ENCODE measurements around the gene ARL4A.
A peak's percentile ranks its signal among the peaks of the same experiment; 100 is the strongest.

ARL4A gene

DNA sequence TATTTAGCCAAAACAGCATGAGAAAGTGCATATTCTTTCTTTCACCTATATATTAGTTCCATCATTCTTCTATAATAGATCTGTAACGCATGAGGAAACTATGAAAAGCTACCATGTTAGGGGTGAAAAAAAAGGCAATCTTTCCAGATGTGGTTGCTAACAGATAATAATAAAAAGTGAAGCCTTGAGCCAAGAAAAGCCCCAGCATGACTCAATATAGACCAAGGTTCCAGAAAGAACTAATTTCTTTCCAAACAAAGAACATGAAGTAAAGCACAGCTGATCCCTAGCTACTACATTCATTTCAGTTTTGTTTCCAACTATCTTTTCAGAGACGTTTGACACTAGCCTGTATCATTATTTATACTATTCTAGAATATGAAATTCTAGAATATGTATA, 16.4 kb downstream of the ARL4A start:
- DNase-seq: no peak

DNA sequence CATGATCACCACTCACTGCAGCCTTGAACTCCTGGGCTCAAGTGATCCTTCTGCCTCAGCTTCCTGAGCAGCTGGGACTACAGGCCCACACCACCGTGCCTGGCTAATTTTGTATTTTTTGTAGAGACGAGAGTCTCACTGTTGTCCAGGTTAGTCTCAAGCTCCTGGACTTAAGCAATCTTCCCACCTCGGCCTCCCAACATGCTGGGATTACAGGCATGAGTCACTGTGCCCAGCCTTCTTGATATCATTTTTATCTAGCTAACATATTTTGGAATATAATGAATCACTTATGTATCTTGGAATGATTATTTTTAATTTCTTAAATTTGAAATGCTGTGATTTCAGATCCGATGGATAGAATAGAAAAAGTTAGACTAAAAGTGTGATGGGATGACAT, 18.4 kb downstream of the ARL4A start:
- no peak for DNase-seq

DNA sequence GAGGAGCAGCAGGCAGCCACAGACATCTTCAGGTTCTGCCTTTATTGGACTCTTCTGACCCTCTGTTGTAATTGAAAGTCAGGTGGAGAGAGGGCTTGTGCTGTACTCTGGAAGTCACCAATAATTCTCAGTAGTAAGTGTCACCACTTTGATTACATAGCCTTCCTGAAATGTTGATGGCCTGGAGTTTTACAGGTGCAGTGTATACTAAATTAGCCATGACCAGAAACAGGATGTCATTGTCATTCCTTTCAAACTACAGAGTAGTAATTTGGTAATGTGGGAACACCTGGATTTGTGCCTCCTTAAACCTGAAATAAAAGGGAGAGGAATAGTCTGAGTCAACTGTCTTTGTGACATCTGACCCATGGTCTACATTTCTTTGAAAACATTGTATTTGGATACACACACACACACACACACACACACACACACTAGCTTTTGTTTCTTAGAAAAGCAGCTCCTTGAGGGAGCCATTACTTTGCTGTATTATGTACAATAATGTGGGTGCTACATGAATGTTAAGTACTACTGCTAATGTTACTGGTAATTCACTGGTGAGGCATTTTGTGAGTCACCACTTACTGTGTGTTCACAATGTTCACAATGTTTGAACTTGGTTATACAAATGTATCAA, 19.6 kb downstream of the ARL4A start:
- no peak for DNase-seq

DNA sequence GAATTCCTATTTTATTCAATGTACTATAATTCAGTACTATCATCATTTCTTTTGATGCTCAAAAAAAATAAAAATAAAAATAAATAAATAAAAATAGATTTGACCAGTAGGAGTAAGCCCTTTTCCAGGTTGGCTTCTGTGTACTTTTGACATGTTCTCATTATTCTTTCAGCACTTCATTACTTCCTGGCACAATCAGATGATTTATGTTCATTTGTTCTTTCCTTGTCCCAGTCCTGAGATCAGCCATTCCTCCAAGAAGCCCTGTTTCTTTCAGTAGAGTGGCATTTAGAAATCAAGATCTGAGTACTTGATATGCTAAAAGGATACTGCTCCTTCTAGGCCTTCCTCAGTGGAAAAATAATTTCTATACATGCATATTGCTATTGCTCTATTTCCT, 20.9 kb downstream of the ARL4A start:
- DNase-seq: no peak

DNA sequence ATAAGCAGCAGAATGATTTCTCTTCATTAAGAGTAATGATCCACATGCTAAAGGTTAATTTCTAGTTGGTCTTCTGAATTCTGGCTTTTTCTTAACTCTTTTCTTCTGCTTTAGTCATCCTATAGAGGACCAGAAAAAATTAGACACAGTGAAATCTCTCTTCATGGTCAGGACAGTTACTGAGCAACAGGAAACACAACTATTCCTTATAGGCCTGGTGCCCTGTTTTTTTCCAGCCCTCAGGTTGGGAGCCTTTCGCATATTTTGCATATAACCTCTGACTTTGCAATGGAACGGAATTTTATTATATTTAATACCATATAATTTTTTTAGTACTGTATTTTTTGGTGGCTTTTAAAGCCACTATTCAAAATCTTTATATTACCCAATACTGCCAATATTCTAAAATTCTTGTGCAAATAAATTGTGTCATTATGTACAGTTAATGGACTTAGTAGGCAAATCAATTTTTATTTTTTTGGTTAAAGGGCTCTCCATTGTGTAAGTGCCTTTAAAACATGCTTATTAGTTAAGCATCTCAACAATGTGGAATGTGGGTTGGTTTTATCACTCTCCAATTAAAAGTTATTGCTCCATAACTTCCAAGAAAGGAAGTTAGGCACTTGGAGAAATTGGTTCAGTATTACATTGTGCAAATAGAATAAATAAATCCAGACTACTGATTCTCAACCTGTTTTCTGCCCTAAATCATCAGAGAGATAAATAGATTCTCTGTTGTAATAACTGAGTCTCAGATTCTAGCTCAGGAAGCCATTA, 22.5 kb downstream of the ARL4A start:
- DNase-seq: no peak

DNA sequence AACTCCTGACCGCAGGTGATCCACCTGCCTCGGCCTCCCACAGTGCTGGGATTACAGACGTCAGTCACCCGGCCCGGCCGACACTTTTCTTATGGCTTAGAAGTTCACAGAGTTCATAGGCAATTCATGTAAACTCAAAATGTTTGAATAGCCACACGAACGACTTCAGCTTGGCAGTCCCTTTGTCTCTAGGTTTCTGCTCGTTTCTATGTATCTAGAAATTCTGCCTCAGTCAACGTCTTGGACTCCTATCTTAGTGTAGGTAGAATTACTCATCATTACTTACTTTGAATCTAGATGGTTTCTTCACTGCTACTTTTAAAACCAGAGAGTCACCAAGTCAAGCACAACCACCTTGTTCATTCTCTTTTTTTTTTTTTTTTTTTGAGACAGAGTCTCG, 23.7 kb downstream of the ARL4A start:
- no peak for DNase-seq

DNA sequence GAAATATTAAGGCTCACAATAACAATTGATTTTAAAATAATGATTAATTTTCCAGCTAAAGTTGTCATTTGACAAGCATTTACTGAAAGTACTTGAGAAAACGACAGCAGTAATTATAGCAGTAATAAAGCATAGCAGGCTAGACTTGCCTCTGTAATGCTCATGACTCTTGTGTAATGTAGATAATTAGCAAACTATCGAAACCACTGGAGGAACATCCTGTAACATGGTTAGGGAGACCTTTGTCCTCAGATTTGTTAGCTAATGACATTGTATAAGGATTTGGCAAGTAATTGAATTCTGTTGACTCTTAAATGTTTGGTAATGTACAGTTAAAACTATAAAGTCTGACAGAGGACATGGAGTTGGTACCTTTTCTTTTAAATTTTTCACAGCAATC, 24.8 kb downstream of the ARL4A start:
- DNase-seq: no peak

DNA sequence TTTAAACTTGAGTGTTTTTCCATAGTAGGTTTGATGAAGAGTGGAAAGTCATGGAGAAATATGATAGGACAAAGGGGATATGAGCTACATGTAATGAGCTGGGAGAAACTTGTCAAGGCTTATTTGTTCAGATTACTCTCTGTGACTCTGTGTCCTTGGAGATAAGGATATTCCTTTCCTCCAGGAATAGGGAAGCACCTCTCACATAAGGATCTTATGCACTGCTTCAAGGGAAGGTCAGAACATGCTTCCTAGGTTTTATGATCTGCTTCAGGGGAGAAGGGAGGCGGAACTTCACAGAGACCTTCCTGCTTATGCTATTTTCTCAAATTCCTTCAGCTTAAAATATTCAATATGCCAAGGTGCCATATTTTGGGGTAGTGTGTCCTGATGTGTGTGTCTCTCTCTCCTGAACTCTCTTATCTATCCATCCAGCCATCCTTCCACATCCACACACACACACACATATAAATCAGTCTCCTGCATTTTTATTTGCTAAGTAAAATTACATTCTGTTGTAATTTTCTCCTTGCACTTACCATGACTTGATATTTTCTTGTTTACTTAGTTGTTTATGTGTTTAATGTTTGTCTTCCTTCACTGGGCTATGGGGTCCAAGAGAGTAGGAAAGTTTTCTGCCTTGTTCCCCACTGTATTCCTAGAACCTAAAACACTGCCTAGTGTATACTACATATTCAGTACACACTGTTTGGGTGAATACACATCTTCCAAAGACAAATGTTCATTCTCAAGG, 26.4 kb downstream of the ARL4A start:
- DNase-seq: no peak

DNA sequence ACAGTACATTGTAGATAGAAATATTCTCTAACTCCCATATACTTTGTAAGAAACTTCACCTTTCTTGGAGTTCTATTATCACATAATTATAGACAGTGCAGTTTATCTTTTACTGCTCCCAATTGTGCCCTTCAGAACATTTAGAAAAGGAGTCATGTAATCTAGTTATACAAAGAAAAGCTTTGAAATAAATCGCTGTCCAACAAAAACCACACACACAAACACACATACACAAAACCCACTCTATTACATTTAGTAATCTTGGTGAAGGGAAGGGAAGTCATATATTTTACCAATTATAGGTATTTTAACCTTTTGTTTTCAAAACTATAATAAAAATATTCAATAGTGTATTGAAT, 26.9 kb downstream of the ARL4A start:
- DNase-seq: no peak

DNA sequence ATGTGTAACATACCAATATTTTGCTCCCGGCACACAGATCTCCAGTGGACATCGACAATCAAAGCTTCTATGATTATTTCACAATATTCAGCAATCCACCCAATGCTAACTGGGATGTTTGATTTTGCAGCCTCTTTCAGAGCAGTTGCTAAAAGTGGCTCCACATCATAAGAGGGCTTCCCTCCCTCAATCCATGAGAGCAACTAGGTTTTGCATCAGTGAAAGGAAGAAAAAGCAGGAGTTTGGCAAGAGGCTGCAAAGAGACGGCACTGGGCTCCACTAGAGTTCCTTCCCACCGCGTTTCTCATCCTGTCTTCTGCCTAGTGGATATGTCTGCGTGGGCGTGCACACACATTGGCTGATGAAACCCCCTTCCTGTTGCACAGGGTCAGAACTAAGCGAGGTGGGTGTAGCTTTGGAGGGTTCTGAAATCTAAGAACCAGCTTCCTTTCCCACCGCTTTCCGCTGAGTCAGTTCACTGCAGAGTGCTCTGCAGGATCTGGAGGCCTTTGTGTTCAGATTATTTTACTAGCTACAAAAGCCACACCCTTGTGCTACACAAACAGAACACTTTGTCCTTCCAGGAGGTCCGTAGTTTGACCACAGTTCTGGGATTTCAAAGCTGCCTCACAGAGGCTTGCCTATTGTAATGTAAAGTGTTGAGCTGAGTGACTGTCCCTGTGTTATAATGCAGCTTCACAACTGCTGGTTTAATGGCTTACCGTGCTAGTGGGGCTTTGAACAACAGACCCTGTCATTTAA, 28.1 kb downstream of the ARL4A start:
- peak in 1 of 6 experiments; percentile 4 for DNase-seq

DNA sequence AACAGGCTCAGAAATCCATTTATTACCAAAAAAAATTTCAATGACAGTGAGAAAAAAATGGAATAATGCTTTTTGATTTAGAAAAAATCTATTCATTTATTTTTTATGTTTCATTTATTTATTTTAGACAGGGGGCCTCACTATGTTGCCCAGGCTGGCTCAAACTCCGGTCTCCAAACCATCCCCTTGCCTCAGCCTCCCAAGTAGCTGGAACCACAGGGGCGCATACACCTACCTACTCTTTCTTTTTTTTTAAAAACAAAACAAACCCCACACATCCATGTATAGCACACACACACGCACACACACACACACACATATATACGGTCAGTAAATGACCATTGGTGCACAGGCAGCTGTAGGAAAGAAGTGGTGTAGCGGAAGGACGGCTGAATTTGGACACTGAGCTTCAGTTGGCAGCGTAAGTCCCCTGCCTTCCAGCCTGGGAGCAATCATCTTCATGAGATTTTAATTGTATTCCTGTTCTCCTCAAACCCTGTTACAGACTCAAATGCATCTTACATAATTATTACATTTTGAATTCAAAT, 28.8 kb downstream of the ARL4A start:
- DNase-seq: no peak

DNA sequence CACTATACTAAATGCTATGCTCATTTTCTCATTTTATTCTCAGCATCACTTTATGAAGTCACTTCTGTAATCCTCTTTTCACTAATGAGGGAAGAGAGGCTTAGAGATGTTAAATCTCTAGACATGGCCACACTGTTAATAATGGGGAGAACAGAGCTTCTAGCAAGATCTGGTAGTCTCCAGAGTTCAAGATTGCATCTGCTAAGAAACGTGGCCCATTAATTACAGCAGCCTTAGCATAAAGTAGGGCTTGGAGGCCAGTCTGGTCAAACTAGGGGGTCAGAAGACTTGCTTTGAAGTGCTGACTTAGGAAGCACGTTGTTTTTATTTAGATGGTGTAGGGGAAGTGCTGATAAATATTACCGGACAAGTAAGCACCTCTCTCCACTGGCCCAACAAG, 29.3 kb downstream of the ARL4A start:
- no peak for DNase-seq

DNA sequence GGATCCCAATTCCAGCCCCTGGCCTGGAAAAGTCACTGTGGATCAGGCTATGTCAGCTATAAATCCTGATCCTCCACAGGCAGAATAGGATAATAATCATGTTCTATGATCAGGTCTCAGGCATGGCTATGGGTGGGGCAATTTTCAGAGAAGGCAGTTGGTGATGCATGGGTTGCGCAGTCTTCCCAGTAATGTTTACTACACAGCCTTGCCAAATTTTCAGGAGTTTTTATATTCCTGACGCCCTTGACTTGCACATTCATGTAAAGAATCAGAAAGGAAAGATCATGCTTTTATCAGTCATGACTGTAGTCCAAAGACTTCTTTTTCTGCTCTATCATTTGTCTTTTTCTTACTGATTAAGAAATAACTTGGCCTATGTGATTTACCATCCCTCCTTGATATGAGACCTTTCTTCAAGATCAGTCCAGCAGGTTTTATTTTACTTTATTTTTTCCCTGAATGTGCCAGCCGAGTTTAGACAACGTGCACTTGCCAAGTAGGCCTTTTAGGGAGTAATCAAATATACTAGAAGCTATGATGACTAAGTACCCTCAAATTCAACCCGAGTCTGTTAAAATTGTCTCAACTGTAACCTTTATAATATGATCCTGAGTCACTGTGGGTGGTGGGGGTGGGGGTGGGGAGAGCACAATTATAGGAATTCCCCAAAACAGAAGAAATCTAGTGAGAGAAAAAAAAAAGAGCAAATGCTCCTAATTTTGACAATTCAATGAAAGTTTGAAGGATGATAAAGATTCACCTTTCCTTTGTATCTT, 31.9 kb downstream of the ARL4A start:
- DNase-seq: no peak

DNA sequence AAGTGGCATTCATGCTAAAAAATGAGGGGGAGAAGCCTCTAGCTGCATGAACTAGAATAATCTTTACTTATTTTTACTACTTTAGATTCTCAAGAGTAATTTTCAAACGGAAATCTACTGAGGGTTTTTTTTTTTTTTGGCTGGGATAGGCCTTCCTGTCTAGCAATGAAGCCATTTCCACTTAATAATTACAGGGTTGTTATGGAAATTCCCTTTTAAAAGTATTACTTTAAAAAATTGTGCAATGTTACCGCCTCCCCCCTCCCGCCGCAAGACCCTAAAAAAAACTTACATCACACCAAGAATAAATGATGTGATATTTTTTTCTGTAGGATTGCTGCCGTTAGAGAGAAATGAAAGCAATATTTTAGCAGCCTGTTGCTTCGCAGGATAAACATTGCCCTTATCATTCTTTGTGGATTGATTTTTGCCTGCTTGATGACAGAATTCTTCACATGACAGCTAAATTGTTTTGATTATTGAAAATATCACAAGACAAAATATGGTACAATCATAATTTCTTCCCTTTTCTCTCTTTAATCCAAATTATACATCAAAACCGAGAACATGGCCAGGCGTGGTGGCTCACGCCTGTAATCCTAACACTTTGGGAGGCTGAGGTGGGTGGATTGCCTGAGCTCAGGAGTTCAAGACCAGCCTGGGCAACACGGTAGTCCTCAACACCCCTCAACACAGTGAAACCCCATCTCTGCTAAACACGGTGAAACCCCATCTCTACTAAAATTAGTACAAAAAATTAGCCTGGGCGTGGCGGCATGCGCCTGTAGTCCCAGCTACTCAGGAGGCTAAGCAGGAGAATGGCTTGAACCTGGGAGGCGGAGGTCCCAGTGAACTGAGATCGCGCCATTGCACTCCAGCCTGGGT, 32.8 kb downstream of the ARL4A start:
- DNase-seq: no peak

DNA sequence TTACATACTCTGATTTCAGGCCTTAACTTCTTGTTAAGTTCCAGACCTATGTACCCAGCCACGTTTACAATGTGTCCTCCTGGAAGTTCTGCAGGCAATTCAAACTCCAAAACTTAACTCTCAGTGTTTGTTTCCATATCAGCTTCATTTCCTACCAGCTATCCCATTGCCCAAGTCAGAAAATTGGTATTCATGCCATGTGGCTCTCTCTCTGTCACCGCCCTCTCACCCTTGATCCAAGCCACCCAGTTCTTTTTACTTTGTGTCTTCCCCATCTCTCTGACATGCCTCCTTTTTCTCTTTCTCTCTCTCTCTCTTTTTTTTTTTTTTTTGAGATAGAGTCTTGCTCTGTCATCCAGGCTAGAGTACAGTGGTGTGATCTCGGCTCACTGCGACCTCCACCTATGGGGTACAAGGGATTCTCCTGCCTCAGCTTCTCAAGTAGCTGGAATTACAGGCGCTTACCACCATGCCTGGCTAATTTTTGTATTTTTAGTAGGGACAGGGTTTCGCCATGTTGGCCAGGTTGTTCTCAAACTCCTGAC, 33.9 kb downstream of the ARL4A start:
- no peak for DNase-seq

DNA sequence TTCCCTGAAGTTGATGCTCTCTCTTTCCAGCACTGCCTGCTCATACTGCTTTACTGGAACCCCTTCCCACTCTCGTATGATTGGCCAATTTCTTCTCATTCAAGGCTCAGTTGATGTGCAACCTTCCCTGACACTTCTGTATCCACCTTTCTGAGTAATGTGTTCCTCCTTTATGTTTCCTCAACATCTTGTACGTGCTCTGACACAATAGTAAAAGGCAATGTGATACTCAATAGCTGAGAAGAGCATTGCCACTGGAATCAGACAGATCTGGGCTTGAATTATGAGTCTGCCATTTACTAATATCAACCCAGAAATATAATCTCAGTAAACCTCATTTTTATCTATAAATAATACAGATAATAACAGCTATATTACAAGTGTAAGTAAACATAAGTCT, 34.7 kb downstream of the ARL4A start:
- no peak for DNase-seq

DNA sequence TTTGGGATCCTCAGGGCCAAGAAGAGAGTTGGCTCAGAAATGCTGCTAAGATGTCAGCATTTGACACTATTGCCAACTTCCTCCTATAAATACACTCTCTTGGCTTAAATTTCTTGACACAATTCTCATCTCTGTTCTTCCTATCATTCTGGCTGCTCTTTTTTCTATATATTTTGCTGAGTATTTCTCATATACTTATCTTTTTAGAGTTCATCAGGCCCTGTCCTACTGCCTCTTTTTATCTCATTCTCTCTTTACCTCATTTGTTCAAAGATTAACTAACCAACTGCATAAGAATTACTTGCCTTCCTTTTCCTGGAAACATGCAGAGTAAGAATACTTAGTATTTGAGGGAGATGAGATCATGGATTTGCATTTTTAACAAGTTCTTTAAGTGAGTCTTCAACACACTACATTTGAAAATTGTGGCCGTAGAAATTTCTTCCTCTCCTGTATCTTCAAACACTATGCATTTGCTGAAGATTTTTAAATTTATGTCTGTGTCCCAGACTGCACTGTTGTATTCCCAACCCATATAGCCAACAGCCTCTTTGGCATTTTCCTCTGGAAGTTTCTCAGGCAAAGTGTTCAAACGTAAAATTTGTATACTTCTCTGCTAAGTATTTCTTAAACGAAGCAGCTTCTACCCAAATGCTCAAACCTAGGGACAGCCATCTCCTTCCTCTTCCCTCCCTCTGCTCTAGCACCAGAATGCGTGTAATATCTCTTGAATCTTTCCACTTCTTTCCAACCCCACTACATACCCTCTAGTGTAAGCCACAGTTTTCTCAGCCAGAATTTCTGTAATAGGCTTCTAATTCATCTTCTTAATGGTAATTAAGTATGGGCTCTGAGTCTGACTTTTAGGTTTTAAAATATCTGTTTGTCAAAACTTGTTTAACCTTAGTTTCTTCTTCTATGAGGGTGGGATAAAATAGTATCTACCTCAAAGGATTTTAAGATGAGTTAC, 35.5 kb downstream of the ARL4A start:
- DNase-seq: no peak

DNA sequence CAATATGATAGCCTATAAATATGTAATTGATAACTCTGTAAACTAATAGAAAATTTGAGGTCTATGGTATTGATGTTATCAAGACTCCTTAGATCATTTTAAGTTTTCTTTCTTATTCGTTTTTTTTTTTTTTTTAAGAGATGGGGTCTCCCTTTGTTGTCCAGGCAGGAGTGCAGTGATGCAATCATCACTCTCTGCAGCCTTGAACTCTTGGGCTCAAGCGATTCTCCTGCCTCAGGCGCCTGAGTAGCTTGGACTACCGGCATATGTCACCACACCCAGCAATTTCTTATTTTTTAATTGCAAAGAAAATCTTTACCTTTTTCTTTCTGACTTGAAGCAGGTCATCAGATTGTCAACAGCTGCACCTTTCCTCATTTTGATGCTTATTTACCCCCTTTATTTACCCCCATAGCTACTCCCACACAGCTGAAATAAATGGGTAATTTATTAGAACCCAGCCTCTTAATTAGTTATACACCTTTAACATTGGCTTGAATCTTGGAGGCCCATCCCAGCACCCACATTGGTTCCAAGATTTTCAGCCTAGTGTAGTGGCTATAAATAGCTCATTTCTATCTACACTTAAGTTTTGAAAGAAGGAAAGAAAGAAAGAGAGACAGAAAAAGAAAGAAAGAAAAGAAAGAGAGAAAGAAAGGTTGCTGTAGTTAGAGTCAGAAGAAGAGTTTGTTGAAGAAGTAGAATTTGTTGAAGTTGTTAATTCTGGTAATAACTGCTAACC, 38.3 kb downstream of the ARL4A start:
- no peak for DNase-seq

DNA sequence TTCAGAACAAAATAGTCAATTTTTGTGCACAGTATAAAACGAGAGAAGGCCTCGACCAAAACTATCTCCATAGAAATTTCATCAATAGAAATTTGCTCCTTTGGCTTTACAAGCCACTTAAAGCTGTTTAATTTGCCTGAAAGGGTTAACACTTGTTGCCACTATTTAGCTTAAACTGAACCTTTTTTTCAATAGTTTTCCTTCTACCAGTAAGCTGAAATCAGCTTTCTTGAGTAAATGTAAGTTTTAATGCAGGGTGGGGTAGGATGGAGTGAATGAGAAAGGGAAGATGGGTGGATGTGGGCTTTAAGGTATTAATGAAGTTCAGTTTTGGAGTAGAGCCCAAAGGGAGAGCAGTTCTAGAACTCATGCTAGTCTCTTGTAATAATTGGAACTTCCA, 39.5 kb downstream of the ARL4A start:
- no peak for DNase-seq

Measured in stimulated activated naive CD4-positive, alpha-beta T cell (primary cell).